Stimulated activated naive CD8-positive, alpha-beta T cell treated with anti-CD3 and anti-CD28 coated beads, Interleukin-15, amount 100 ng/mL, for 72 hours (primary cell): ENCODE results near the gene C4orf36.
A peak's percentile ranks its signal among the peaks of the same experiment; 100 is the strongest.

Source experiments
- ATAC-seq: fragments of 150-1000 bp; cut with Tn5 transposase; 2 replicates; pipeline ENCODE4 v1.10.0; 2021; ENCODE audit warnings: mild to moderate bottlenecking, moderate library complexity
- DNase-seq, 2 donors: peaks; one replicate each; pipeline ENCODE4 v3.0.0; 2021 to 2022
- H3K27ac Mint-ChIP-seq, 2 donors: one replicate each; pipeline ENCODE4 v1.8.0; 2022; ENCODE audit warnings: mild to moderate bottlenecking in 2 of 2, mixed read lengths in 2 of 2, moderate library complexity in 2 of 2
- H3K27me3 Mint-ChIP-seq: one replicate; pipeline ENCODE4 v1.8.0; 2022; ENCODE audit warnings: mixed read lengths
- H3K4me1 Mint-ChIP-seq: one replicate; pipeline ENCODE4 v1.8.0; 2022; ENCODE audit warnings: mild to moderate bottlenecking, mixed read lengths
- H3K4me3 Mint-ChIP-seq, 2 donors: one replicate each; pipeline ENCODE4 v1.8.0; 2022; ENCODE audit warnings: mild to moderate bottlenecking in 2 of 2, mixed read lengths in 2 of 2, moderate library complexity in 1 of 2
- H3K9me3 Mint-ChIP-seq, 2 donors: one replicate each; pipeline ENCODE4 v1.8.0; 2022; ENCODE audit warnings: mixed read lengths in 2 of 2

C4orf36 gene

GRCh38 chr4:86921608-86922252 is 29.5 kb upstream of the C4orf36 start:
- Mint-ChIP-seq H3K27ac (no peak overlapping the region), H3K4me3 (no peak overlapping the region), H3K27me3 (no peaks in the 10 kb centered on the region), H3K4me1 (no peaks in the 10 kb centered on the region), H3K9me3 (no peaks in the 10 kb centered on the region)
- no peak for DNase-seq
- no peak for ATAC-seq

GRCh38 chr4:86919561-86920223 is 27.5 kb upstream of the C4orf36 start:
- ATAC-seq: no peak
- H3K4me1 Mint-ChIP-seq: no peaks in the 10 kb centered on the region
- H3K27me3 Mint-ChIP-seq: no peaks in the 10 kb centered on the region
- DNase-seq: no peak
- H3K9me3 Mint-ChIP-seq: no peaks in the 10 kb centered on the region
- no peak overlapping the region for H3K4me3 Mint-ChIP-seq
- H3K27ac Mint-ChIP-seq: no peak overlapping the region

- H3K27me3 Mint-ChIP-seq: no peaks in the 10 kb centered on the region
These were observed 26.4 kb upstream of the C4orf36 start for GRCh38 chr4:86918539-86919072.

GRCh38 chr4:86917212-86918039 is 25.2 kb upstream of the C4orf36 start:
- H3K4me1 Mint-ChIP-seq: no peaks in the 10 kb centered on the region
- H3K27me3 Mint-ChIP-seq: no peaks in the 10 kb centered on the region
- DNase-seq: no peak
- H3K4me3 Mint-ChIP-seq: no peak overlapping the region
- H3K9me3 Mint-ChIP-seq: no peaks in the 10 kb centered on the region
- no peak for ATAC-seq
- peak overlapping the region in 1 of 2 donors; percentile 1 for H3K27ac Mint-ChIP-seq

More at GRCh38 chr4:86918539-86919072, 26.4 kb upstream of the C4orf36 start:
- Mint-ChIP-seq H3K4me3 (no peak overlapping the region), H3K27ac (peak overlapping the region in 1 of 2 donors; percentile 54), H3K9me3 (no peaks in the 10 kb centered on the region), H3K4me1 (no peaks in the 10 kb centered on the region)
- no peak for DNase-seq
- no peak for ATAC-seq

- H3K4me1 Mint-ChIP-seq: peaks cover 2% of the 10 kb centered on the region
- DNase-seq: no peak
- H3K27ac Mint-ChIP-seq: no peak overlapping the region
- no peaks in the 10 kb centered on the region for H3K27me3 Mint-ChIP-seq
- H3K9me3 Mint-ChIP-seq: no peaks in the 10 kb centered on the region
- no peak overlapping the region for H3K4me3 Mint-ChIP-seq
- no peak for ATAC-seq
These were observed 24.2 kb upstream of the C4orf36 start for GRCh38 chr4:86916392-86916791.

GRCh38 chr4:86910820-86911684 is 18.8 kb upstream of the C4orf36 start:
- Mint-ChIP-seq H3K4me3 (no peak overlapping the region), H3K27me3 (no peaks in the 10 kb centered on the region), H3K4me1 (peaks cover 25% of the 10 kb centered on the region), H3K9me3 (no peaks in the 10 kb centered on the region), H3K27ac (no peak overlapping the region)
- DNase-seq: no peak
- ATAC-seq: no peak

GRCh38 chr4:86910369-86910768 is 18.1 kb upstream of the C4orf36 start:
- H3K27ac Mint-ChIP-seq: no peak overlapping the region

GRCh38 chr4:86909546-86910295 is 17.5 kb upstream of the C4orf36 start:
- ATAC-seq: no peak
- Mint-ChIP-seq H3K4me3 (no peak overlapping the region), H3K4me1 (peaks cover 25% of the 10 kb centered on the region), H3K9me3 (no peaks in the 10 kb centered on the region), H3K27ac (no peak overlapping the region), H3K27me3 (no peaks in the 10 kb centered on the region)
- no peak for DNase-seq

More at GRCh38 chr4:86910369-86910768, 18.1 kb upstream of the C4orf36 start:
- no peaks in the 10 kb centered on the region for H3K27me3 Mint-ChIP-seq
- no peaks in the 10 kb centered on the region for H3K9me3 Mint-ChIP-seq
- ATAC-seq (no peak), DNase-seq (no peak)
- H3K4me3 Mint-ChIP-seq: no peak overlapping the region
- H3K4me1 Mint-ChIP-seq: peaks cover 25% of the 10 kb centered on the region

- DNase-seq (no peak), ATAC-seq (no peak)
- H3K27me3 Mint-ChIP-seq: peaks cover 8% of the 10 kb centered on the region
- H3K4me1 Mint-ChIP-seq: peaks cover 30% of the 10 kb centered on the region
- H3K9me3 Mint-ChIP-seq: no peaks in the 10 kb centered on the region
- H3K27ac Mint-ChIP-seq: peak overlapping the region in 1 of 2 donors; percentile 19
- H3K4me3 Mint-ChIP-seq: no peak overlapping the region
These were observed 16.0 kb upstream of the C4orf36 start for GRCh38 chr4:86908251-86908657.

- peaks cover 8% of the 10 kb centered on the region for H3K27me3 Mint-ChIP-seq
- ATAC-seq: no peak
- no peak for DNase-seq
- no peak overlapping the region for H3K4me3 Mint-ChIP-seq
- no peaks in the 10 kb centered on the region for H3K9me3 Mint-ChIP-seq
- no peak overlapping the region for H3K27ac Mint-ChIP-seq
- H3K4me1 Mint-ChIP-seq: peaks cover 5% of the 10 kb centered on the region
These were observed 9.6 kb upstream of the C4orf36 start for GRCh38 chr4:86901864-86902263.

GRCh38 chr4:86898562-86898961 is 6.3 kb upstream of the C4orf36 start:
- H3K9me3 Mint-ChIP-seq: no peaks in the 10 kb centered on the region
- H3K4me1 Mint-ChIP-seq: no peaks in the 10 kb centered on the region
- ATAC-seq (no peak), DNase-seq (no peak)
- no peak overlapping the region for H3K27ac Mint-ChIP-seq
- no peaks in the 10 kb centered on the region for H3K27me3 Mint-ChIP-seq
- H3K4me3 Mint-ChIP-seq: no peak overlapping the region

GRCh38 chr4:86896596-86896995 is 4.4 kb upstream of the C4orf36 start:
- H3K27me3 Mint-ChIP-seq: peaks cover 11% of the 10 kb centered on the region
- DNase-seq: no peak
- no peak for ATAC-seq
- H3K4me3 Mint-ChIP-seq: no peak overlapping the region
- no peaks in the 10 kb centered on the region for H3K4me1 Mint-ChIP-seq
- no peak overlapping the region for H3K27ac Mint-ChIP-seq
- no peaks in the 10 kb centered on the region for H3K9me3 Mint-ChIP-seq

GRCh38 chr4:86895692-86896488 is 3.7 kb upstream of the C4orf36 start:
- H3K27ac Mint-ChIP-seq: no peak overlapping the region
- DNase-seq: peak in 1 of 2 donors; percentile 6
- no peak overlapping the region for H3K4me3 Mint-ChIP-seq
- H3K9me3 Mint-ChIP-seq: no peaks in the 10 kb centered on the region
- no peaks in the 10 kb centered on the region for H3K4me1 Mint-ChIP-seq
- H3K27me3 Mint-ChIP-seq: peaks cover 18% of the 10 kb centered on the region
- peak; percentile 41 for ATAC-seq

- Mint-ChIP-seq H3K4me3 (no peak overlapping the region), H3K27me3 (peaks cover 32% of the 10 kb centered on the region), H3K27ac (no peak overlapping the region), H3K9me3 (no peaks in the 10 kb centered on the region), H3K4me1 (no peaks in the 10 kb centered on the region)
- ATAC-seq: no peak
- DNase-seq: no peak
These were observed 2.2 kb upstream of the C4orf36 start for GRCh38 chr4:86894455-86894854.
